DMS114 treated with DMSO at 0.1 percent for 48 hours (cell line): ENCODE results near the gene FECH.
"Not testable (repeated sequence)": the region's sequence is repeated elsewhere in the genome, so short reads cannot be mapped to it uniquely, and the experiment has no call there.

Experiments
- DNase-seq: peaks from one replicate; lab custom pipeline; 2025; ENCODE audit not compliant: unreplicated experiment; lab: John Stamatoyannopoulos, UW

FECH gene

GRCh38 chr18:57533868-57534510 is 52.5 kb downstream of the FECH start:
- no peak for DNase-seq

GRCh38 chr18:57533006-57533867 is 53.3 kb downstream of the FECH start:
- no peak for DNase-seq

GRCh38 chr18:57529151-57529550 is 57.4 kb downstream of the FECH start:
- no peak for DNase-seq

GRCh38 chr18:57527556-57528229 is 58.8 kb downstream of the FECH start:
- no peak for DNase-seq

- no peak for DNase-seq
Observed at GRCh38 chr18:57523171-57523956, 63.1 kb downstream of the FECH start.

- not testable (repeated sequence) for DNase-seq
Observed at GRCh38 chr18:57522348-57522747, 64.2 kb downstream of the FECH start.

GRCh38 chr18:57519668-57520424 is 66.7 kb downstream of the FECH start:
- no peak for DNase-seq

GRCh38 chr18:57518533-57518932 is 68.0 kb downstream of the FECH start:
- no peak for DNase-seq

- DNase-seq: no peak
Observed at GRCh38 chr18:57516056-57516455, 70.4 kb downstream of the FECH start.

- DNase-seq: no peak
Observed at GRCh38 chr18:57505231-57505630, 81.3 kb downstream of the FECH start.

GRCh38 chr18:57502624-57503023 is 83.9 kb downstream of the FECH start:
- no peak for DNase-seq

- no peak for DNase-seq
Observed at GRCh38 chr18:57498682-57499256, 87.7 kb downstream of the FECH start.
